NT2/D1 (cell line): ENCODE measurements around the gene SKA2.

Experiments
- YY1 ChIP-seq: IDR thresholded peaks from 2 replicates; pipeline ENCODE4 v1.6.1; 2011; ENCODE audit not compliant: insufficient read length, insufficient read depth
- ZNF274 ChIP-seq: IDR thresholded peaks from 2 replicates; pipeline ENCODE4 v1.6.1; 2011; ENCODE audit warnings: mild to moderate bottlenecking, low read depth, low read length

GRCh38 chr17:59107306-59107670 is 47.7 kb downstream of the SKA2 start:
- TF ChIP-seq ZNF274 (no peak), YY1 (no peak)
